ENCODE measurements around the gene GAL3ST3.

GRCh38 chr11:66001942-66002647, 46.9 kb downstream of the GAL3ST3 start, which contains the start of the genes BANF1 and EIF1AD:
- TF ChIP-seq SP1 (IDR thresholded peaks at IDR 0.05): no peak
- TF ChIP-seq SUZ12 (IDR thresholded peaks at IDR 0.05): no peak
- TF ChIP-seq ZNF384 (IDR thresholded peaks at IDR 0.05): no peak
- peak; percentile 73 for TF ChIP-seq PKNOX1 (IDR thresholded peaks at IDR 0.05)
- TF ChIP-seq ARNT (IDR thresholded peaks at IDR 0.05): 0 out of 2 replicates have a peak, but pooled peaks have one; percentile 43
- TF ChIP-seq HDGF (IDR thresholded peaks at IDR 0.05; ENCODE audit: borderline replicate concordance): no peak
- no peak for TF ChIP-seq TARDBP (IDR thresholded peaks at IDR 0.05)
- no peak for TF ChIP-seq BHLHE40 (IDR thresholded peaks at IDR 0.05; ENCODE audit: borderline replicate concordance)
- TF ChIP-seq FOXA1 (IDR thresholded peaks at IDR 0.05): no peak
- no peak for TF ChIP-seq FOXM1 (IDR thresholded peaks at IDR 0.05; ENCODE audit: borderline replicate concordance)
- peak; percentile 49; the same call in 1 of the 2 replicates for TF ChIP-seq FOXK2 (IDR thresholded peaks at IDR 0.05)
- TF ChIP-seq L3MBTL2 (conservative IDR thresholded peaks at IDR 0.05): peak; percentile 86
